GM18498 (cell line): ENCODE measurements around the gene PRICKLE3.
"Not testable (repeated sequence)": the region's sequence is repeated elsewhere in the genome, so short reads cannot be mapped to it uniquely, and the experiment has no call there.

Experiments used
- ATAC-seq: cut with Tn5 transposase; IDR thresholded peaks from one replicate; pipeline ENCODE4 v1.9.1; 2021; ENCODE audit warnings: mild to moderate bottlenecking, moderate library complexity; ENCODE audit not compliant: unreplicated experiment

Gene PRICKLE3

GRCh38 chrX:49161632-49162031 lies 24.5 kb downstream of the PRICKLE3 start:
- ATAC-seq: no peak

GRCh38 chrX:49160908-49161307 lies 25.3 kb downstream of the PRICKLE3 start:
- no peak for ATAC-seq

- no peak for ATAC-seq
Measured at GRCh38 chrX:49157194-49157593, 29.0 kb downstream of the PRICKLE3 start.

GRCh38 chrX:49155900-49156837 lies 30.0 kb downstream of the PRICKLE3 start:
- ATAC-seq: peak; percentile 93

GRCh38 chrX:49155243-49155899 lies 30.8 kb downstream of the PRICKLE3 start:
- peak; percentile 26 for ATAC-seq

- no peak for ATAC-seq
Measured at GRCh38 chrX:49153467-49153866, 32.7 kb downstream of the PRICKLE3 start.

GRCh38 chrX:49149291-49149690 lies 36.9 kb downstream of the PRICKLE3 start:
- ATAC-seq: not testable (repeated sequence)

GRCh38 chrX:49148390-49149100 lies 37.6 kb downstream of the PRICKLE3 start:
- not testable (repeated sequence) for ATAC-seq

- no peak for ATAC-seq
Measured at GRCh38 chrX:49147936-49148335, 38.2 kb downstream of the PRICKLE3 start.

GRCh38 chrX:49147282-49147681 lies 38.9 kb downstream of the PRICKLE3 start:
- no peak for ATAC-seq

GRCh38 chrX:49143154-49143553 lies 43.0 kb downstream of the PRICKLE3 start:
- not testable (repeated sequence) for ATAC-seq

- ATAC-seq: not testable (repeated sequence)
Measured at GRCh38 chrX:49142264-49142663, 43.9 kb downstream of the PRICKLE3 start.

GRCh38 chrX:49139713-49140112 lies 46.5 kb downstream of the PRICKLE3 start:
- no peak for ATAC-seq

GRCh38 chrX:49137492-49137891 lies 48.7 kb downstream of the PRICKLE3 start:
- ATAC-seq: no peak

- no peak for ATAC-seq
Measured at GRCh38 chrX:49133759-49134158, 52.4 kb downstream of the PRICKLE3 start.

- ATAC-seq: not testable (repeated sequence)
Measured at GRCh38 chrX:49132275-49132674, 53.9 kb downstream of the PRICKLE3 start.

- no peak for ATAC-seq
Measured at GRCh38 chrX:49129427-49129826, 56.7 kb downstream of the PRICKLE3 start.

GRCh38 chrX:49127742-49128258 lies 58.4 kb downstream of the PRICKLE3 start:
- ATAC-seq: not testable (repeated sequence)
